Measurements from ENCODE around the gene MGST2. TPM values are rescaled to one million over a fixed set of nuclear protein-coding genes. Genes with fewer than 3 reads are reported as not detected.
A peak's percentile ranks its signal among the peaks of the same experiment; 100 is the strongest.

MGST2 gene
- total RNA-seq, 1 donor from 2014 or later: 66.3 TPM

DNA sequence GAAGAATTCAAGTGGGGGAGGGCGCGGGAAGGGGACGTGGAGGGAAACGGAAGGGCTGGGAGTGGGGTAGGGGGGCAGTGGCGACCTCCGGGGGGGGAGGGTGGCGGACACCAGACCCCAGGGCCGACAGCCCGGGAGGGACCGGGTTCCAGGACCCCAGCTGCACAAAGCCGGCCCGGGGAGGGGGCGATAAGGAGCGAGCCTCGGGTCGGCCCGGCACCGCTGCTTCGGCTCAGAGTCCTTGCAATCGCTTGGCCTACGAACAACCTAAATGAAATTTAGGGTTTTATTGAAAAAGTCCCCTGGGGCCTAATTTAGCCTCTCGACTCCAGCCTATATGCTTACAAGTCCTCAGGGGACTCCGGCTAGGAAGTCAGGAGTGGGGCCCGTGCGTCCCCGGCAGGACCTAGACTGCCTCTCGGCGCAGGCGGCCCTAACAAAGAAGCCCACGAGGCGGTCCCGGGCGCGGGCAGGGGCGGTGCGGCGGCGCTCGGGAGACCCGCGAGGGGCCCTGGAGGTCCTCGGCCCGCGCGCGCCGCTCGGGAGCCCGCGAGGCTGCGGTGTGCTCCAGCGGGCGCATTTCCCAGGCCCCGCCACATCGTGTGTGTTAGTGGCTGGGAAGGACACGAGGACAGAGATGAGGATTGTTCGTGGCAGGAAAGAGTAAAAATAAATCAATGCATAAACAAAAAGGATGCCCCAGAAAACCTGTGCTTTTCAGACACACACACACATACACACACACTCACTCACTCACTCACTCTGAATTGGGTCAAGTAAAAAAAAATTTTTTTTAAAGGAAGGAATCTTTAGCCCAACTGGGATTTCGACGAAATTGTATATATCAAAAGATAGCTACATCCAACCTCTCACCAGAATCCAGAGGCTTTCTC is 70.0 kb downstream of the MGST2 start:
- TF ChIP-seq, protein P1, sequence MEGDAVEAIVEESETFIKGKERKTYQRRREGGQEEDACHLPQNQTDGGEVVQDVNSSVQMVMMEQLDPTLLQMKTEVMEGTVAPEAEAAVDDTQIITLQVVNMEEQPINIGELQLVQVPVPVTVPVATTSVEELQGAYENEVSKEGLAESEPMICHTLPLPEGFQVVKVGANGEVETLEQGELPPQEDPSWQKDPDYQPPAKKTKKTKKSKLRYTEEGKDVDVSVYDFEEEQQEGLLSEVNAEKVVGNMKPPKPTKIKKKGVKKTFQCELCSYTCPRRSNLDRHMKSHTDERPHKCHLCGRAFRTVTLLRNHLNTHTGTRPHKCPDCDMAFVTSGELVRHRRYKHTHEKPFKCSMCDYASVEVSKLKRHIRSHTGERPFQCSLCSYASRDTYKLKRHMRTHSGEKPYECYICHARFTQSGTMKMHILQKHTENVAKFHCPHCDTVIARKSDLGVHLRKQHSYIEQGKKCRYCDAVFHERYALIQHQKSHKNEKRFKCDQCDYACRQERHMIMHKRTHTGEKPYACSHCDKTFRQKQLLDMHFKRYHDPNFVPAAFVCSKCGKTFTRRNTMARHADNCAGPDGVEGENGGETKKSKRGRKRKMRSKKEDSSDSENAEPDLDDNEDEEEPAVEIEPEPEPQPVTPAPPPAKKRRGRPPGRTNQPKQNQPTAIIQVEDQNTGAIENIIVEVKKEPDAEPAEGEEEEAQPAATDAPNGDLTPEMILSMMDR (conservative IDR thresholded peaks at IDR 0.05; ENCODE audit: low read depth, low read length): no peak
- DNase-seq (ENCODE audit: low read depth): no peak
- H3K4me3 ChIP-seq (ENCODE audit: low read depth, low read length): peak overlapping the region; percentile 60

DNA sequence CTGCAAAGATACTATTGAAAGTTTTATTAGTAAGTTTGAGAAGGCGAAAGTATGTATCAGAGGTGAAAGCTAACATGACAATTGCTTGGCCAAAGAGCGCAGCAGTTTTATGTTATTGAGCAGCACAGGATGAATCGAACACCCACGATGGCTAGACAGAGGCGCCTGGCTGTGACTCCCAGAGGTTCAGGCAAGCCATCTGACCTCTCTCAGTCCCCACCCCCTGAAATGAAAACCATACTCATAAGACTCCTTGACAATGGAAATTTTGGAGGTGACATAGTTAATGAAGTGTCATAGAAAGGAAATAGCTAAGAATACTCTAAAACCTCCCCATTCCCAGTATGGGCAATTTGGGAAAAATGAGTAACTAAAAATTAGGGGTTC is 70.6 kb downstream of the MGST2 start:
- DNase-seq (ENCODE audit: low read depth): no peak
- TF ChIP-seq, protein P1 (conservative IDR thresholded peaks at IDR 0.05; ENCODE audit: low read depth, low read length): no peak
- no peak overlapping the region for H3K4me3 ChIP-seq (ENCODE audit: low read depth, low read length)

DNA sequence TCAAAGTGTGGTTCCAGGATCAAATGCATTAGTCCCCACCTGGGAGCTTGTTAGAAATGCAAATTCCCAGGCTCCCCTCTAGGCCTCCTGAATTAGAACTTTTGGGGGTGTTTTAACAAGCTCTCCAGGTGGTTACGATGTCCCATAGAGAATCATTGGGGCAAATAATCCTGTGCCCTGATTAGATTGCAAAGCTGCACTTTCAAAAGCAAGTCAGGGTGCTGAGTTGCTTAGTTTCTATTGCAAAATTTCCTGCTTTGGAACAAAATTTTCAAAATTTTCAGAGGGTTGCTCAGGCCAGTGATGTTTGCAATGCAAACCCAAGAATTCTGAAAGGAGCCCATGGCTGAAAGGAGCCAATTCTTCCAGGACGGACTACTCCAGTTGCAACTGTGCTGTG is 71.0 kb downstream of the MGST2 start:
- no peak overlapping the region for H3K4me3 ChIP-seq (ENCODE audit: low read depth, low read length)
- TF ChIP-seq, protein P1 (conservative IDR thresholded peaks at IDR 0.05; ENCODE audit: low read depth, low read length): no peak
- DNase-seq (ENCODE audit: low read depth): no peak

DNA sequence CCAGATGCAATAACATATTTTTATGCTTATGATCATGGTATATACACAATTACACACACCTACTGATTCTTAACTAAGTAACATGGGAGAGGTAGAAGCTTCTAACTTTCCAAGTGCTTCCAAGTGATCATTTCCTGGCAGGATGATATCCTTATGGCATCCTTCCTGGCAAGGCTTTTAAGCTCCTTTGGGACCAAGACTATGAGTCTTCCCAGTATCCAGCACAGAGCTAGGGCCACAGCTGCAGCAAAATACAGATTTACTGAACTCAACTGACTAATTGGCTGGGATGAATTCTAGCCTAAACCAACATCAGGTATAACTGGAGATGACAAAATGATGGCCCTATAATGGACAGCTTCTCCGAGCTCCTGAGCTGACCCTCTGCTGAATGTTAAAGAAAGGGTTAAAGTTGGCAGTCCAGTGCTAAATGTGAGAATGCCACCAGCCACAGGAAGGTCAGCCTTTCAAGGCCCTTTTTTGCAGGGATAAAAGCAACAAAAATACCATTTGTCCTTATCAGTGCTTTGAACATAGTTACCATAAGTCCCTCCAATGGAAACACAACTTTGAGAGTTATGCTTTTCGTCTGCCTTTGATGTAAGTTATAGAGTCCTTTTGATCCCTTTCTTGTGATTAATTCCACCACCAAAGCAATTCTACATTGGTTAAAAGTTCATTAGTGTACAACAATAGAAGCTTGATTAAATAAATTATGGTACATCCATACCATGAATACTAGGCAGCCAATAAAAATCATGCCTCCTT is 73.4 kb downstream of the MGST2 start:
- TF ChIP-seq, protein P1 (conservative IDR thresholded peaks at IDR 0.05; ENCODE audit: low read depth, low read length): no peak
- DNase-seq (ENCODE audit: low read depth): no peak
- no peak overlapping the region for H3K4me3 ChIP-seq (ENCODE audit: low read depth, low read length)

DNA sequence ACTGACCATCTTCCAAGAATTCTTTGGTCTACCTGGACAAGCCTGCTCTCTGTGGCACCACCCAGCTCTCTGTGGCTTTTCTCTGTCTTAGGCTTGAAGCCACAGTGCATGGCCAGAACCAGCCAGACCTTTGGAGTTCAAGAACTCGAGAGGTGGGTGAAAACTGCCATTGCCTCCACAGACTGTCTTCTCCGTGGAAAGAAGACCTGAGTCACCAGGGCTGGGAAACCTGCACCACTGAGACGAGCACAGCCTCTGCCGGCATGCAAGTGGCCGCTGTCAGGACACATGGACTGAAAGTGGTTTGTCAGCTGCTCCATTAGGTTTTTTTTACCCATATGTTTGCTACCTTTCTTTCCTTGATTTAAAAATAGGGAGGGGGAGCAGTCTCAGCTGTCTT is 74.5 kb downstream of the MGST2 start:
- no peak for DNase-seq (ENCODE audit: low read depth)
- TF ChIP-seq, protein P1 (conservative IDR thresholded peaks at IDR 0.05; ENCODE audit: low read depth, low read length): no peak
- H3K4me3 ChIP-seq (ENCODE audit: low read depth, low read length): no peak overlapping the region

DNA sequence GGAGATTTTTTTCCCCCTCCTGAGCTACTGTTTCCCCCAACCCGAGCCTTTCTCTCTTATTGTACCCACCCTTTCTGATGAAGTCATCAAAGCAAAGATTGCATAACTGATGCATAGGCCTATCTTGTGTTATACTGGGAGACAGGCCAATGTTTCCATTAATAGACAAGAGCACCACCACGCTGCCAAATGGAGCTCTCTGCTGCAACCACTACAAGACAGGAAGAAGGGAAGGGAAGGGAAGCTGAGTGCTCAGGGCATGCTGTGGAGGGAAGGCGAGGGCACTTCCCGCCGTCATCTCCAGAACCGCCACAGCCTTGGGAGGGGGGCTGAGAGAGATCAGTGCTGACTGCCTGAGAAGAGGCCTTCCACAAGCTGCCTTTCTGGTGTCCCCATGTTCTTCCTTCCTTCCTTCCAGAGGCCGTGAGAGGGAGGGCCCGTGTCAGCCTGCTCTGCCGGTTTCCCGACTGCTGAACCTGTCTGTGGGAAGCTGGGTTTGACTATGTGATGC is 75.0 kb downstream of the MGST2 start:
- TF ChIP-seq, protein P1 (conservative IDR thresholded peaks at IDR 0.05; ENCODE audit: low read depth, low read length): peak; percentile 10
- H3K4me3 ChIP-seq (ENCODE audit: low read depth, low read length): no peak overlapping the region
- no peak for DNase-seq (ENCODE audit: low read depth)

Data from epithelial cell of proximal tubule (primary cell).